Measurements from ENCODE around the gene ANHX. TPM values are rescaled to one million over a fixed set of nuclear protein-coding genes. Genes with fewer than 3 reads are reported as not detected.
"Not testable (repeated sequence)": the region's sequence is repeated elsewhere in the genome, so short reads cannot be mapped to it uniquely, and the experiment has no call there.

Gene ANHX
- total RNA-seq (2021) (not detected in 2 replicates), Bru-seq, nascent RNA (not detected), BruChase-seq, experiment 1, labeled RNA remaining after a 2-hour chase (not detected), BruChase-seq, experiment 2, labeled RNA remaining after a 6-hour chase (not detected)
- long read RNA-seq, result 0 reads

- Histone ChIP-seq H3K4me1 (replicated peaks; ENCODE audit: insufficient read depth) (no peaks in the 10 kb centered on the region), H3K36me3 (ENCODE audit: low read depth) (no peaks in the 10 kb centered on the region), H3K27ac (no peak within 1 kb of the TSS), H4K20me1 (ENCODE audit: insufficient read depth) (no peaks in the 10 kb centered on the region), H3K79me2 (ENCODE audit: low read depth) (no peaks in the 10 kb centered on the region), H3K4me3 (no peak within 1 kb of the TSS), H3K4me2 (no peak within 1 kb of the TSS), H2AFZ (no peak within 1 kb of the TSS), H3K9me3 (ENCODE audit: insufficient read depth, low read depth) (no peaks in the 10 kb centered on the region), H3F3A (ENCODE audit: insufficient read depth, low read depth) (no peaks in the 10 kb centered on the region), H3K9me2 (ENCODE audit: insufficient read depth) (no peaks in the 10 kb centered on the region), H3K27me3 (ENCODE audit: insufficient read depth, low read depth) (no peaks in the 10 kb centered on the region)
- intact Hi-C loops (cut with micrococcal nuclease; ENCODE audit: unreplicated experiment), result no loop called here
- ChIA-PET POLR2A (ENCODE audit: unreplicated experiment) (no interaction called here), CTCF (no interaction called here)
- no peak for DNase-seq
- no TSS peak for BruUV-seq (replicated peaks)
- TF ChIP-seq EZH2 (IDR thresholded peaks at IDR 0.05; ENCODE audit: low read depth), result no peak
- no peak for TF ChIP-seq CTCF (conservative IDR thresholded peaks at IDR 0.05)
These were observed at the start of gene ANHX for GRCh38 chr12:133235401-133236112. Gene ANHX, minus strand, starts transcription at chr12:133235877. Its CDS starts 1,521 bp downstream, at chr12:133234356.

GRCh38 chr12:133264668-133265067 lies 29.0 kb upstream of the ANHX start:
- intact Hi-C loops (cut with micrococcal nuclease; ENCODE audit: unreplicated experiment); H3K4me2 ChIP-seq; H3K9me3 ChIP-seq (ENCODE audit: insufficient read depth, low read depth); POLR2A ChIA-PET (ENCODE audit: unreplicated experiment); H3K27ac ChIP-seq; H3K9me2 ChIP-seq (ENCODE audit: insufficient read depth); H3K4me3 ChIP-seq; DNase-seq; H3K36me3 ChIP-seq (ENCODE audit: low read depth); CTCF ChIA-PET; H2AFZ ChIP-seq; BruUV-seq (replicated peaks); H4K20me1 ChIP-seq (ENCODE audit: insufficient read depth); H3F3A ChIP-seq (ENCODE audit: insufficient read depth, low read depth); H3K79me2 ChIP-seq (ENCODE audit: low read depth); H3K4me1 ChIP-seq (replicated peaks; ENCODE audit: insufficient read depth); H3K27me3 ChIP-seq (ENCODE audit: insufficient read depth, low read depth): not testable (repeated sequence)

GRCh38 chr12:133264173-133264572 lies 28.5 kb upstream of the ANHX start:
- no peaks in the 10 kb centered on the region for H3K27me3 ChIP-seq (ENCODE audit: insufficient read depth, low read depth)
- BruUV-seq (replicated peaks), result no TSS peak
- no peaks in the 10 kb centered on the region for H3K36me3 ChIP-seq (ENCODE audit: low read depth)
- no peak for DNase-seq
- H3K4me3 ChIP-seq, result no peak overlapping the region
- H3K9me2 ChIP-seq (ENCODE audit: insufficient read depth), result no peaks in the 10 kb centered on the region
- intact Hi-C loops (cut with micrococcal nuclease; ENCODE audit: unreplicated experiment), result no loop called here
- no peaks in the 10 kb centered on the region for H3K4me1 ChIP-seq (replicated peaks; ENCODE audit: insufficient read depth)
- no peak overlapping the region for H2AFZ ChIP-seq
- H3K27ac ChIP-seq, result no peak overlapping the region
- no peaks in the 10 kb centered on the region for H4K20me1 ChIP-seq (ENCODE audit: insufficient read depth)
- ChIA-PET CTCF (no interaction called here), POLR2A (ENCODE audit: unreplicated experiment) (no interaction called here)
- H3K9me3 ChIP-seq (ENCODE audit: insufficient read depth, low read depth), result no peaks in the 10 kb centered on the region
- no peak overlapping the region for H3K4me2 ChIP-seq
- H3F3A ChIP-seq (ENCODE audit: insufficient read depth, low read depth), result no peaks in the 10 kb centered on the region
- no peaks in the 10 kb centered on the region for H3K79me2 ChIP-seq (ENCODE audit: low read depth)
- TF ChIP-seq CTCF (conservative IDR thresholded peaks at IDR 0.05) (no peak), EZH2 (IDR thresholded peaks at IDR 0.05; ENCODE audit: low read depth) (no peak)

GRCh38 chr12:133256321-133256720 lies 20.6 kb upstream of the ANHX start:
- Histone ChIP-seq H3K36me3 (ENCODE audit: low read depth) (no peaks in the 10 kb centered on the region), H3K27ac (no peak overlapping the region), H3K9me2 (ENCODE audit: insufficient read depth) (no peaks in the 10 kb centered on the region), H3K4me2 (no peak overlapping the region), H4K20me1 (ENCODE audit: insufficient read depth) (no peaks in the 10 kb centered on the region), H3K4me1 (replicated peaks; ENCODE audit: insufficient read depth) (no peaks in the 10 kb centered on the region), H3K9me3 (ENCODE audit: insufficient read depth, low read depth) (0 out of 2 replicates have a peak, but pooled peaks cover 3% of the 10 kb centered on the region), H3F3A (ENCODE audit: insufficient read depth, low read depth) (no peaks in the 10 kb centered on the region), H3K79me2 (ENCODE audit: low read depth) (no peaks in the 10 kb centered on the region), H3K4me3 (no peak overlapping the region), H2AFZ (no peak overlapping the region), H3K27me3 (ENCODE audit: insufficient read depth, low read depth) (no peaks in the 10 kb centered on the region)
- ChIA-PET POLR2A (ENCODE audit: unreplicated experiment) (no interaction called here), CTCF (no interaction called here)
- intact Hi-C loops (cut with micrococcal nuclease; ENCODE audit: unreplicated experiment), result no loop called here
- TF ChIP-seq EZH2 (IDR thresholded peaks at IDR 0.05; ENCODE audit: low read depth), result no peak
- TF ChIP-seq CTCF (conservative IDR thresholded peaks at IDR 0.05), result no peak
- no peak for DNase-seq
- BruUV-seq (replicated peaks), result no TSS peak

- H3K4me2 ChIP-seq; H3K4me3 ChIP-seq; H3K27me3 ChIP-seq (ENCODE audit: insufficient read depth, low read depth); H4K20me1 ChIP-seq (ENCODE audit: insufficient read depth); BruUV-seq (replicated peaks); H2AFZ ChIP-seq; H3K27ac ChIP-seq; H3K79me2 ChIP-seq (ENCODE audit: low read depth); H3K9me3 ChIP-seq (ENCODE audit: insufficient read depth, low read depth); CTCF ChIA-PET; POLR2A ChIA-PET (ENCODE audit: unreplicated experiment); H3K9me2 ChIP-seq (ENCODE audit: insufficient read depth); H3F3A ChIP-seq (ENCODE audit: insufficient read depth, low read depth); DNase-seq; intact Hi-C loops (cut with micrococcal nuclease; ENCODE audit: unreplicated experiment); H3K36me3 ChIP-seq (ENCODE audit: low read depth); H3K4me1 ChIP-seq (replicated peaks; ENCODE audit: insufficient read depth): not testable (repeated sequence)
These were observed 20.2 kb upstream of the ANHX start for GRCh38 chr12:133255833-133256232.

Data from PC-9 (cell line).